HepG2 (cell line): ENCODE results near the gene AADACL4. TPM values are rescaled to one million over a fixed set of nuclear protein-coding genes. Genes with fewer than 3 reads are reported as not detected.
A peak's percentile ranks its signal among the peaks of the same experiment; 100 is the strongest.

Experiments
- AFF4 ChIP-seq: sonication (generic); formaldehyde crosslinking; IDR thresholded peaks from 2 replicates; pipeline ENCODE4 v1.4.0; 2020; ENCODE audit warnings: missing genetic modification reagents
- AKAP8 ChIP-seq: sonication (generic); formaldehyde crosslinking; IDR thresholded peaks from 2 replicates; pipeline ENCODE4 v1.5.1; 2020; ENCODE audit warnings: mild to moderate bottlenecking, missing genetic modification reagents
- MYC ChIP-seq: sonication (generic); formaldehyde crosslinking; IDR thresholded peaks from 2 replicates; pipeline ENCODE4 v1.9.0; 2021; ENCODE audit warnings: missing genetic modification reagents, borderline replicate concordance
- PHF21A ChIP-seq: sonication (generic); formaldehyde crosslinking; IDR thresholded peaks from 2 replicates; pipeline ENCODE4 v1.5.0; 2020; ENCODE audit warnings: mild to moderate bottlenecking, missing genetic modification reagents
- TBL1XR1 ChIP-seq: fragments of 150-350 bp; IDR thresholded peaks from 2 replicates; pipeline ENCODE4 v1.6.1; 2014; ENCODE audit warnings: borderline replicate concordance, low read length; ENCODE audit not compliant: partially characterized antibody
- ZBTB4 ChIP-seq: sonication (generic); formaldehyde crosslinking; IDR thresholded peaks from 2 replicates; pipeline ENCODE4 v1.4.0; 2020; ENCODE audit warnings: missing genetic modification reagents, mild to moderate bottlenecking, borderline replicate concordance
- ZEB1 ChIP-seq: IDR thresholded peaks from 2 replicates; pipeline ENCODE4 v1.6.1; 2012; ENCODE audit warnings: mild to moderate bottlenecking, low read depth, inconsistent platforms; ENCODE audit not compliant: insufficient replicate concordance
- ZNF280B ChIP-seq: sonication (generic); formaldehyde crosslinking; IDR thresholded peaks from 2 replicates; pipeline ENCODE4 v1.5.0; 2020; ENCODE audit warnings: missing genetic modification reagents, mild to moderate bottlenecking, borderline replicate concordance
- ZNF501 ChIP-seq: sonication (generic); formaldehyde crosslinking; IDR thresholded peaks from 2 replicates; pipeline ENCODE4 v1.5.1; 2020; ENCODE audit warnings: mild to moderate bottlenecking, moderate library complexity, missing genetic modification reagents
- ZNF572 ChIP-seq: sonication (generic); formaldehyde crosslinking; IDR thresholded peaks from 2 replicates; pipeline ENCODE4 v1.5.1; 2020; ENCODE audit warnings: mild to moderate bottlenecking, missing genetic modification reagents
- ZNF598 ChIP-seq: sonication (generic); formaldehyde crosslinking; IDR thresholded peaks from 2 replicates; pipeline ENCODE4 v1.5.1; 2020; ENCODE audit warnings: mild to moderate bottlenecking, missing genetic modification reagents, borderline replicate concordance
- ZNF639 ChIP-seq: conservative IDR thresholded peaks from 2 replicates; pipeline ENCODE4 v1.6.1; 2018; ENCODE audit warnings: missing genetic modification reagents
- ZNF660 ChIP-seq: sonication (generic); formaldehyde crosslinking; IDR thresholded peaks from 2 replicates; pipeline ENCODE4 v1.5.1; 2020; ENCODE audit warnings: mild to moderate bottlenecking, low read depth, missing genetic modification reagents, borderline replicate concordance
- ZNF770 ChIP-seq: sonication (generic); formaldehyde crosslinking; IDR thresholded peaks from 2 replicates; pipeline ENCODE4 v1.5.0; 2020; ENCODE audit warnings: mild to moderate bottlenecking, missing genetic modification reagents
- ZNF839 ChIP-seq: sonication (generic); formaldehyde crosslinking; IDR thresholded peaks from 2 replicates; pipeline ENCODE4 v1.4.0; 2020; ENCODE audit warnings: missing genetic modification reagents, mild to moderate bottlenecking, borderline replicate concordance
- polyA plus RNA-seq, 8 experiments: library from polyadenylated mRNA; depleted of rRNA in 3 of 8; stranded (reverse) in 7 of 8; unstranded in 1 of 8; fragments of >200 nt; fragmentation: Illumina TruSeq in 4 of 8; extraction: Trizol in 4 of 8; gene quantifications; 2 replicates each; pipeline versions ENCODE4 v1.2.1 to v1.2.3, GENCODE V29; 2011 to 2016; ENCODE audit warnings: low read depth in 4 of 8, missing spikeins in 1 of 8, mixed read lengths in 1 of 8; ENCODE audit not compliant: insufficient read depth in 1 of 8
- total RNA-seq, 5 experiments: library from RNA; depleted of rRNA; stranded (reverse); fragments of >200 nt; fragmentation: Illumina TruSeq; extraction: Trizol; gene quantifications; 2 replicates each; pipeline ENCODE4 v1.2.3, GENCODE V29; 2016; ENCODE audit warnings: low read depth in 1 of 5

AADACL4 gene
- total and polyA plus RNA-seq, 2 of the 13 experiments (the other 11 are each of a cell fraction or from before 2014, with no cell fraction given), result not detected

GRCh38 chr1:12617901-12618660, 25.8 kb upstream of the AADACL4 start, which contains the start of gene DHRS3 (continued):
- peak; percentile 15; the same call in 1 of the 2 replicates for TF ChIP-seq ZNF598 (CRISPR knock-in tag)
- no peak for TF ChIP-seq ZEB1
- peak; percentile 47; the same call in 1 of the 2 replicates for TF ChIP-seq MYC (CRISPR knock-in tag)
- TF ChIP-seq ZNF770 (CRISPR knock-in tag), result 0 out of 2 replicates have a peak, but pooled peaks have one; percentile 8
- TF ChIP-seq ZNF280B, result 0 out of 2 replicates have a peak, but pooled peaks have one; percentile 38
- peak; percentile 14 for TF ChIP-seq AFF4 (CRISPR knock-in tag)
- TF ChIP-seq ZNF660 (CRISPR knock-in tag), result 0 out of 2 replicates have a peak, but pooled peaks have one; percentile 31
- peak; percentile 86; the same call in 1 of the 2 replicates for TF ChIP-seq ZNF501 (CRISPR knock-in tag)
- no peak for TF ChIP-seq ZNF639 (CRISPR knock-in tag)
- TF ChIP-seq AKAP8 (CRISPR knock-in tag), result peak; percentile 65; the same call in 1 of the 2 replicates
- no peak for TF ChIP-seq ZNF572 (CRISPR knock-in tag)
- no peak for TF ChIP-seq ZBTB4 (CRISPR knock-in tag)
- peak; percentile 13 for TF ChIP-seq TBL1XR1
- TF ChIP-seq ZNF839 (CRISPR knock-in tag), result 0 out of 2 replicates have a peak, but pooled peaks have one; percentile 25
- TF ChIP-seq PHF21A (CRISPR knock-in tag), result no peak; the same call in 1 of the 2 replicates
